ENCODE measurements around the gene PRR18. TPM values are rescaled to one million over a fixed set of nuclear protein-coding genes. Genes with fewer than 3 reads are reported as not detected.

PRR18 gene
- total RNA-seq, 1 donor from 2014 or later, result not detected

DNA sequence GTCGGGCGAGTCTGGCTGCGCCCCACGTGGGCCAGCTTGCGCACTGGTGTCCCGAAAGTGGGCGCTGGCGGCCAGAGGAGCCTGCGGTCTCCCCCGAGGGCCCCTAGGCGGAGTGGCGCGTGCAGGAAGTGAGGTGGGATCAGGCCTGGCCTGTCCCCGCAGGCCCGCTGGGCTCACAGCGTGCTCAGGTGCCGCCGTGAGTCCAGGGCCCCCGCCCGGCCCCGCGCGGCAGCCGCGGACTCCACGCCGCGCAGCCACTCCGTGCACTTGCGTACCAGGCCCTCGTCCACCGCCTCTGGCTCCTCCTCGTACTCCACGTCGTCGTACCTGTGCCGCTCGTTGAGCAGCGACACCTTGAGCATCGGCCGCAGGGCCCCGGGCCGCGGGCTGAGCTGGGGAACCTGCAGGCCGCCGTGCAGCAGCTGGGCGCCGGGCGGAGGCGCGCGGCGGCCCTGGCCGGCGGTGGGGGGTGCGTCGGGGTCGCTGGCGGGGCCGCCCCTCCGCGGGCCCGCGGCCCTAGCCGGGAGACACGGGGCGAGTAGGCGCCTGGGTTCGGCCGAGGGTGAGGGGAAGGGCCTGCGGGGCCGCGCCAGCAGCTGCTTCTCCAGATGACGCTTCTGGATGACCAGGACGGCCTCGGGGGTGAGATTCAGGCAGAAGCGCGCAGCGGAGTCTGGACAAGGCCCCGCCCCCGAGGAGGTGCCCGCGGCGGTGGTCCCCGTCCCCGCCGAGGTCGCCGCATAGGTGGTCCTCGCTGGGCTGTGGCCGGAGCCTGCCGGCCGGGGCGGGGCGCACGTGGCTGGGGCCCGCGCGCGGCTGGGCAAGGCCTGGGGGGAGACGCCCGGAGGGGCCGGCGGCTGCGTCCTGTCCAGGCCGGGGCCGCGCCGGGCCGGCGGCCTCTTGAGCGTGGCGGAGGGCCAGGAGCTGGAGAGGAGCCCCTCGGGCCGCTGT is 835 bp downstream of the PRR18 start:
- no peak for DNase-seq (ENCODE audit: extremely low read depth, low read depth, low spot score)

DNA sequence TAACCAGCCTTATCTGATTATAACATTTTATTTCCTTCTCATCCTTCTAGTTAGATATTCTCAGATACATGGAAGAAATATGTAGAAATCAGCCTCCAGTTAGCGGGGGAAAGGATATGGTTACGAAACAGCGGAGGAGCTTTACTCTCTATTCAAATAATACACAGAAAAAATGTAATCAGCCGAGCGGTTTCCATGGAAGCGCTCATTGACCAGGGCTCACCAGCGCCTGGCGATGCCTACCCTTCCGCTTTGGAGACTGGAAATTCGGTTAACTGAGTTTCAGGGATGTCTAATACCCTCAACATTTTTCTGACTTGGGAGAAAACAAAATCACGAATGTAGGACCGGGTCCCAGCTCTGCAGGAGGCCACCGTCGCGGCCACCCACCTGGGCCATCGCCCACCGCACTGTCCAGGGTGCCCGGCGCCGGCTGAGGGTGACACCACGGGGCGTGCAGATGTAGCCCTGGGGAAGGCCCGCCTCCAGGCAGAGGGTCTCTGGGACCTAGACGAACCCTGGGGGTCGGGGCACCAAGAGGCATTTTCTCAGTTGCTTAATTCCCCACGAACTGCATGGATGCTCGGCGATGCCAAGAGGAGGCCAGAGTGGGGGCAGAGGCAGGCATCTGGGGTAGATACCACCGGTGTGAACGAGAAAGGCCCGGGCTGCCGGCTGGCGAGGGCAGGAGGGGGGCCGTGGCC is 1.7 kb downstream of the PRR18 start:
- no peak for DNase-seq (ENCODE audit: extremely low read depth, low read depth, low spot score)

DNA sequence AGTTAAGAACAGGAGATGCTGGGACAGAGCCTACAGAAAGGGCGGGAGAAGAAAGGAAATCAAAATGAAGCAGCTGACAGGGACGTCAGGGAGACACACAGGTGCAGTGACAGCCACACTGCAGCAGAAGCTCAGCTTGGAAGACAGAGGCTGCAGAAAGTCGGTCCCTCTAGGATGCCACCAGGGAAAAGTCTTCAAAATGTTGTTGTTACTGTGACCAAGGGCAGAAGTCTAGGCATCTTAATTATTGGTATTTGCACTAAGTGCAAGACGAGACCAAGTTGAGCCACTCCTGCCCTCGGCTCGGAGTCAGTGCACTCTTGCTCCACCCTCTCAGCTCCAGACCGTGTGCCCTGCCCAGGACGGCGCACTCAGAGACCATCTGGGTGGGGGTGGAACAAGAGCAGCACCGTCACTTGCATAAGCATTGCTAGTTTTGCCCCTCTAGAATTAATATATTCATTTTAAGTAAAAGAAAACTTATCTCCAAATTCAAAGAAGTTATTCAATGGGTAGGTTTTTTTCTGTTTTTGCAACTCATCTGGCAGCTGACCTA is 2.6 kb downstream of the PRR18 start:
- no peak for DNase-seq (ENCODE audit: extremely low read depth, low read depth, low spot score)

DNA sequence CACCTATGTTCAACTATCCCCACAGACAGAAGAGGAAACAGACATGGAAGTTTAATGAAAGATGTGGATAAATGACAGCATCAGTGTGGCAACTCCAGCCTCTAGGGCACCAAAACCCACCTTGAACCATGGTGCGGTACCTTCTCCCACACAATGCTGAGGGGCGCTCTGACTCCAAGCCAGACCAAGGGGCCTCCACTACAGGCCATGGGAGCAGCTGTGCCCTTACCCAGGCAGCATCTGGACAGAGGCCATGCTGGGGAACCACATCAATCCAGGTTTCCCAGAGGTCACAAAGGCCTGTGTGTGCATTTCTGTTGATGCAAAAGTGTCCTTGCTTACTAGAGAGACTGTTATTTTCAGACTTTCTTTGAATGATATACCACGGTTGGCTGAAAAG is 4.1 kb downstream of the PRR18 start:
- DNase-seq (ENCODE audit: extremely low read depth, low read depth, low spot score), result no peak

DNA sequence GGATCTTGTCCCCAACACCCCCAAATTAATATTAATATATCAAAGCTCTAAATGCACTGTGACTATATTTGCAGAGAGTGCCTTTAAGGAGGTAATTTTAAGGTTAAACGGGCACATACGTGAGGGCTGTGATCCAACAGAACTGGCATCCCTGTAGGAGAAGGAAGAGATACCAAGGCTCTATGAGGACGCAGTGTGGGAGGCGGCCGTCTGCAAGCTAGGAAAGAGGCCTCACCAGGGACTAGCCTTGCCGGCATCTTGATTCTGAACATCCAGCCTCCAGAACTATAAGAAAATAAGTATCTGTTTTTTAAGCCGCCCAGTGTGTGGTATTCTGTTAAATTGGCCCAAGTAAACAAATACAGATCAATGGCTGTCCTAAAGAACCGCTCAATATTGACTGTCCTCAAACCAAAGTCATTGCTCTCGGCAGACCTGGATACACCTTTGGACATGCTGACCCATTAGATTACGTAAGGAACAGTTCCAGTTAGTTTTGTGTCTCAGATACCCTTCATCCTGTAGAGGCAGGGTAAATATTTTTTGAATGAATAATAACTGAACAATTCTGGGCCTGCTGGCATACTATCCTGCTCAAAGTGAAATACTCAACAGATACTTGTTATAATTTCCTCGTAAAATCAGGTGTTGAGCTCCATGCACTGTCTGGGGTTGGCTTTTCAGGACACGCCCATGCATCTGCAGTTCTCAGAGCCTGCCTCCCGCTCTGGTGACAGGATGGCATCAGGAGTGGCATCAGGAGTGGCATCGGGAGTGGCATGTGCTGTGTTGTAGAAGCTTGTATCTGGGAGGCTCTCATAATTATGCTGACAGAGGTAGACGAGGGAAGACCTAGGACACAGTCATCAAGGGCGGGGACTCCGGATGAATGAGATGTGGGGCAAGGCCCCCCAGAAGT is 6.3 kb downstream of the PRR18 start:
- no peak for DNase-seq (ENCODE audit: extremely low read depth, low read depth, low spot score)

DNA sequence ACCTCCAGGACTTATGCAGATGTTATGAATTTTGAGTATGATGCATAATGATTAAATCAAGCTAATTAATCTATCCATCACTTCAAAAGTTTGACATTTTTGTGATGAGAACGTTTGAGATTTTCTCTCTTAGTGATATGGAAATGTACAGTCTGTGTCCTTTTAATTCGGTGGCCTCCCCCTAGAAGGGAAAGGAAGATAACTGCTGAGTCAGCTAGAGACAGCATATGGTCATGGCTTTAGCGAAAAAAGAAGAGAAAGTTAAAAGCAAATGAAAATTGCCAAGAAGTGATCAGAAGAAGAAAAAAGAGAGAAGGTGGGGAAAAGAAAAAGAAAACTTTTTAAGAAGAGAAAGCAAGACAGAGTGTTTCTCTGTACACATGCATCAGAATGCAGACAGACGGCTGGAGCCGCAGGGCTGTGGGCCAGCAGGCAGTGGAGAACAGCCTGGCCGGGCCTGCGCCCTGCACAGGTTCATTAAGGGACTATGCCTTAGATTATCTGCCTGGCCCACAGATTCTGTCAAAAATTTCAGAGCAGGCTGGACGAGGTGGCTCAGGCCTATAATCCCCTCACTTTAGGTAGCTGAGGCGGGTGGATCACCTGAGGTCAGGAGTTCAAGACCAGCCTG is 7.7 kb downstream of the PRR18 start:
- DNase-seq (ENCODE audit: extremely low read depth, low read depth, low spot score), result no peak

DNA sequence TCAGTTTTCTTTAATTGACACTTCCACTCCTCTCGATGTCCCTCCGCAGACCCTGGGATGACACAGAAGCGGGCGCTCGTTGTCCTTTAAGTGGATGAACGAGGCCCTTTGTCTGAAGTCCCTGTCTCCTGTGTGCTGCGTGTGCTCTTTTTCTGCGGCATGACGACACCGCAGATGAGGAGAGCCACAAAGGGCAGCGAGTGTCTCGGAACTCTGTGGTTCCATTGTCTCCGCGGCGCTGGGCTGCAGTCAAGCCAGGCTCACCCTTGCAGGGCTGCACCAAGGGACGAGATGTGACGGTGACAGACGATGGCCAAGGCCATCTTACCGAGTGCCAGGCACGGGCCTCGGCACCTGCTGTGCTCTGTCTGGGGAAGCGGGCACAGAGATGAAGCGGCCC is 10.6 kb downstream of the PRR18 start:
- no peak for DNase-seq (ENCODE audit: extremely low read depth, low read depth, low spot score)

DNA sequence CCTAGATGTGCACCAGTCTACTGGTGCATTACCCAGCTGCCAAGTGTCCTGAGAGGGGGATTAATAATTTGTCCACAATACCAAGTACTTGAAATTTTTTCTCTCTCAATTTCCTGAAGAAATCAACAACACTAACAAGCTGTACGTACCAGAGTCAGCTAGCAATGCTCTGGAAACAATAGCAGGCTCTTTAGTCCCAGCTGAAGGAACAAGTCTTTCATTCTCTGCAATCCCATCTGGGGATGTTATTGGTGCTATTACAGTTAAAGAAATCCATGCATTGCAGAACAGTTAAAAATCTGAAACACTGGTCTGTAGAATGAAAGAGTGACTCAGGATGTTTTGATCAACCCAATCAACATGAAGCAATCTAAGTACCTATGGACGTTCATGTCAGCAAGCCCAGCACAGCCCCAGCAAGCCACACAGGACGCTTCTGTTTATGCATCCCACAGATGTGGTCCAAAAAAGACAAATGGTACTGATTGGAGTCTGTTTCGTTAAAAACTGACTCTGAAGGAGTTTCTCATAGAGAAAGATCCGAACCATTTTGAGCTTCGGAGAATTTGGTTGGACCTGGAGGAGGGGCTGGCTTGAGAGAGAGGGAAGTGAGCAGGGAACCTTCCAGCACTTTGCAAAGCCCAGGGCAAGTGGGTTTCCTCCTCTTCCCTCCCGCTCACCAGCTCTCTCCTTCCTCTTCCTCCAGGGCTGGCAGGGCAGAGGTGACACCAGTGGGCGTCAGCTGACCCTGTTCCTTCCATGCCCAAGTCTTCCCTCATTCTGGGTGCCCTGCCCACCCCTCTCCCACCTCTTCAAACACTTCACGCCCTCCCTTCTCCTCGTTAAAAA is 11.9 kb downstream of the PRR18 start:
- no peak for DNase-seq (ENCODE audit: extremely low read depth, low read depth, low spot score)

DNA sequence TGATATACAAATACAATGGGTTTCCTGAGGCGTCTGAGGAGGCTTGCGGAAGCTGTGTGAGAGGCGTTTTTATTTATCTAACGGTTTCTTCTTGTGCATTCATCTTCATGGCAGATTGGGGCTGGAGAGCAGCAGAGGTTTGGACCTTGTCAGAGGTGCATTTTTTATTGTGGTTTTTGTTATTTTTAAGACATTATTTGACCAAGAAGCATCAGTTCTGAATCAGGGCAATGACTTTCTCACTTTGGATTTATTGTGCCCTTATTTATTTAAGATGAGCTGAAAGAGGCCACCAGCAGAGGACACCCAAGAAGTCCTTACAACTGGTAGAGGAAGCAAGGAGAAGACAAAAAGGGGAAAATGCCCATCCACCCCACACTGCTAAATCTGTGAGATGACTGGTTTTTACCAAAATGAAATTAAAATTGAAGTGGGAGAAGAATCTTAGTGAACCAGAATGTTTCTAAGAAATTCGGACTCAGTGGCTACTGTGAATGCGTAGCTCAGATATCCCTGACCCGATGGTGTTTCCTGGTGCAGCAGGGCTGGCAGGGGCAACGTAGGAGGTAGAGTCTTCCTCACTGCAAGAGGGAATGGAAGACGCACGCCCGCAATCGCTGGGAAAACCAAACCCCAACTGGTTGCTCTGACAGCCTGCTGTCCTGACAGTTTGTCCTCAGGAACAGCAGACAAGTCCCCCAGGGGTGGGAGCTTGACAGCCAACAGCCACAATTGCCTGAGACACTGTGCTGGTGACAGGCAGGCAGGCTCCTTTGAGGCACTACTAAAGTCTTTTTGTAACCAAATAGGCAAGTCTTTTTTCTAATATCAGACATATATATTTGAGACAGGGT is 14.2 kb downstream of the PRR18 start:
- no peak for DNase-seq (ENCODE audit: extremely low read depth, low read depth, low spot score)

DNA sequence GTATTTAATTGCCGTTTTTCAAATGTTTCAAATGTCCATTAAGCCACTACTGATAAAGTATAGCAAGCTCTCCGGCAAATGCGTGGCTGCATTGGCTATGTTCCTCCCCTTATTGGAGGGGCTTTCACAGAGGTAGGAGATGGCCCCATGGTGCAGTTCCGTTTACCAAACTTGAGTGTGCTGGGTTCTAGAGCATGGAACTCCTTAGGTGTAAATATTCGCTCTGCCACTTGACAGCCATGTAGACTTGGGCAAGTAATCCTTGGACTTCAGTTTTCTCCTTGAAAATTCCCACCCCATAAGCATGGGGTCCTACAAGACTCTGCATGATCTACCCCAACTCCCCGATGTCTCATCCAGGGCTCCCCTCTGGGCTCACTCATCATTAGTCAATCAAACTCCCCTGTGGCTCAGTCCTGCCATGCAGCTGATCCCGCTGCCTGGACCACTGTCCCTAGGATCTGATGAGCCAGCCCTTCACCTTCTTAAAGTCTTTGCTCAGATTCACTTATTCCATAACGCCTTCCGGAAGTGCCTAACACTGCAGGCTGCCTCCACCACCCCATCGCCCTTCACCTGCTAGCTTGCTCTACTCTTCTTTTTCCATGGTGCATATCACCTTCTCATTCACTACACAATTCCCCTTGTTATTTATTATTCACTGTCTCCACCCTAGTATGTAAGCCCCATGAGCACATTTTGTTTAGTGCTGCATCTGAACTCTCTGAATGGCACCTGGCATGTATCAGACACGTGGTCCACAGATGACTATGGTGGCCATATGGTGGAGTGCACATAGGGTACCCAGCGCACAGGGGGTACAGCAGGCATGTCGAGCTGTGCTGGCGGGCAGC is 18.8 kb downstream of the PRR18 start:
- no peak for DNase-seq (ENCODE audit: extremely low read depth, low read depth, low spot score)

DNA sequence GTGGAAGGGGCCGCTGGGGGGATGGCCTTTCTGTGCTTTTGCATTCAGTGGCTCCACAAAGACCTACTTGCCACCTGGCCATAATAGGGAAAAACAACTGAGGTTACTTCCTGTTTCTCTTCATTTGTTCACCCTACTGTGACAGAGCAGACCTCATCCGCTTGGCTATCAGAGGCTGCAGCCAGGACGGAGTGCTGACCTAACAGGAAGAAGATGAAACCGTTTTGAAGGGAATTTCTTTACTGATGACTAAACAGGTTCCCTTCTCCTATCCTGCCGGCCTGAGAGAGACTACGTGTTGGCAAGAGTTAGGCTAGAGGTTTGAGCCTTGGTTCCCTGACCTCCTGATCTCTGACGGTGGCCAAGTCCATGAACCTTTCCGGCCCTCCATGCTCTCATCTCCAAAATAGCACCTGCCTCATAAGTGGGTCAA is 21.3 kb downstream of the PRR18 start:
- DNase-seq (ENCODE audit: extremely low read depth, low read depth, low spot score), result no peak

DNA sequence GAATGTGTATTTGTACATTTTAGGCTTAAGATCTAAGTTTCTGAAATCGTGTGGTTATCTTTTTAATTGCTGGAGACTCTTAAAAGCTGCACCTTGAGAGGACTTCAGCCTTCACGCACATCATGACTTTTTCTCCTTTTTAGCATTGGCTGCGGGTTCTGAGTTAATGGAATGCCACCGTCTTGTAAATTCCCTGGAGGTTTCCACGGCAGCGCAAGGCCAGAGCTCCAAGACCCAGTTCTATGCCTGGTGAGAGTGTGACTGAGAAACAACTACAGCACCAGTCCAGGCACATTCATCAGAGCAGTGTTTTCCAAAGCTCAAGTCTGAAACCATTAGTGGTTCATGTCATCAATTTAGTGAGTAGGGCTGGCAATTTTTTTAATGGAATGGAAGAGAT is 23.0 kb downstream of the PRR18 start:
- no peak for DNase-seq (ENCODE audit: extremely low read depth, low read depth, low spot score)

DNA sequence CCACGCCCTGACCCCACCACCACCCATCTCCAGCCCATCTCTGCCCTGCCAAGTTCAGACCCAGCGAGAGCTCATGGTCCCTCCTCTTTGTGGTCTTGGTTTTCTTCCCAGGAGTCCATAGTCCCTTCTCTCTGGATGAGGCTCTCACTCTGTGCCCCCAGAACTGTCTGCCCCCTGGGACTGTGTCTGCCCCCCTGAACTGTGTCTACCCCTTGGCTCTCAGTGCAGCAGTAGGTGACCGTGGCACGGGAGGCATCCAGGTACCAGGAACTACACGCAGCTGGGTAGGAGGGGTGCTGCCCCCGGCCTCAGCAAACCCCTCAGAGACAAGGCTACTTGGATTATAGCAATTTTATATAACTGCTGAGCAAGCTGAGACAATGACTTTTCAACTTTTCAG is 23.6 kb downstream of the PRR18 start:
- no peak for DNase-seq (ENCODE audit: extremely low read depth, low read depth, low spot score)

DNA sequence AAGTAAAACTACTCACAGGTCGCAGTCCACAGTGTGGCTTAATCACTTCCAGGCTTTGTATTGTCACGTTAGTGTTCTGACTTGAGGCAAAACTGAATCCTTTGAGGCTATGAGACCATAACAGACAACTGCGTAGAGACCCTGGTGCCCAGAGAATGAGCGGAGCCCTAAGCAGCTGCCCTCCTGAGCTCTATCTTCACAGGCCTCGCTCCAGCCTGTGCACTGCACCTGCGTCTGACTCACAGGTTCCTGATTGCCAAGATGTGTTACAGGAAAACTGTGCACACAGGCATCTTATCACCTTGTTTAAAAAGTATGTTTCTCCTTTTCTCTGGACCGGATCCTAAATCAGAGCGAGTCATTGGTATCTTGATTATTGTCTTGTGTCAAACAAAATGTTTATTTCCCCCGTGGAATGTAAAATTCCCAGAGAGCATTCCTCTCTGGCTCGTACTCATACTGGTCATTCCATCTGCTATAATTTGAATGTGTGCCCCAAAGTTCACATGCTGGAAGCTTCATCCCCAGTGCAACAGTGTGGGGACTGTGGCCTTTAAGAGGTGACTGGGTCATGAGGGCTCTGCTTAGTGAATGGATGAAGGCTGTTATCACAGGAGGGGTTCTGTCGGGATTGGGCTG is 25.7 kb downstream of the PRR18 start:
- no peak for DNase-seq (ENCODE audit: extremely low read depth, low read depth, low spot score)

DNA sequence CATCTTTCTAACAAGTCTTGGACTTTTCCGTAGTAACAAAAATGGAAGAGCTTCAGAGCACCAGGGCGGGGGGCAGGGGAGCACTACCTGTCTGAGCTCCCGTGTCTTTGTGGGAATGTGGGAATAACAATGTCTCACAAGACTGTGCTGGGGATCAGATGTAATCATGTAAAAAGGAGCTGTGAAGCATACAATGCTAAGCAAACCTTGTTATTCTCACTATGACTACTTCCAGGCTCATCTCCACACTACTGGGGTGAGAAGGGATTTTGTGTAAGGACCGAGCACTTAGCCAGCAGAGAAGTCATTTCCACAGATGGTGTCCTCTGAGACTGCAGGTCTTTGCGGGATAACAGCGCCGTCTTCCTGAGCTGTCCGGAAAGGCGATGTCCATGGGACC is 27.1 kb downstream of the PRR18 start:
- DNase-seq (ENCODE audit: extremely low read depth, low read depth, low spot score), result no peak

DNA sequence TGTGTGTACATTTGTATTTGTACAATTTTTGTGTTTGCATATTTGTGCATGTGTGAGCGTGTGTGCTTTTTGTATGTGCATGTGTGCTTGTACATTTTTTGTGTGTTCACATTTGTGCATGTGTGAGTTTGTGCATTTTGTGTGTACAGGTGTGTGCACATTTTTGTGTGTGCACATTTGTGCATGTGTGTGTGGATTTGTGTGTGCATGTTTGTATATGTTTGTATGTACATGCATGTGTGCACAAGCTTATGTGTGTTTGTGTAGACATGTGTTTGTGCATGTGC is 28.9 kb downstream of the PRR18 start:
- no peak for DNase-seq (ENCODE audit: extremely low read depth, low read depth, low spot score)

Measured in glomerular endothelial cell (primary cell).